Activated CD8-positive, alpha-beta T cell treated with anti-CD3 and anti-CD28 coated beads for 36 hours (primary cell): Measurements from ENCODE around the gene SLC12A2. TPM values are rescaled to one million over a fixed set of nuclear protein-coding genes. Genes with fewer than 3 reads are reported as not detected.

Source experiments
- ATAC-seq: fragments of 200-7000 bp; cut with Tn5 transposase; one replicate; pipeline ENCODE4 v1.10.0; 2021; ENCODE audit warnings: mild to moderate bottlenecking, moderate library complexity
- CTCF ChIA-PET: fragments of 350-600 bp; sonication (Branson Sonifier 250); formaldehyde crosslinking; loops from one replicate; lab custom pipeline; 2021; ENCODE audit warnings: antibody characterized with exemption; lab: Charles Lee
- POLR2A ChIA-PET: fragments of 350-600 bp; sonication (Branson Sonifier 250); formaldehyde crosslinking; loops from one replicate; lab custom pipeline; 2021; ENCODE audit warnings: antibody characterized with exemption; lab: Charles Lee
- DNase-seq: peaks from one replicate; pipeline ENCODE4 v3.0.0-alpha.2; 2020
- H3K27ac Mint-ChIP-seq: one replicate; pipeline ENCODE4 v1.8.0; 2021; ENCODE audit warnings: mild to moderate bottlenecking, mixed read lengths
- H3K27me3 Mint-ChIP-seq: one replicate; pipeline ENCODE4 v1.8.0; 2021; ENCODE audit warnings: mixed read lengths
- H3K36me3 Mint-ChIP-seq: one replicate; pipeline ENCODE4 v1.8.0; 2021; ENCODE audit warnings: low read depth, mixed read lengths
- H3K4me1 Mint-ChIP-seq: one replicate; pipeline ENCODE4 v1.8.0; 2021; ENCODE audit warnings: low read depth, mixed read lengths
- H3K4me3 Mint-ChIP-seq: one replicate; pipeline ENCODE4 v1.8.0; 2021; ENCODE audit warnings: mild to moderate bottlenecking, moderate library complexity, mixed read lengths
- H3K9me3 Mint-ChIP-seq: one replicate; pipeline ENCODE4 v1.8.0; 2021; ENCODE audit warnings: mixed read lengths
- CTCF ChIP-seq: fragments of 200-600 bp; IDR thresholded peaks from one replicate; pipeline ENCODE4 v1.8.0; 2022; ENCODE audit warnings: antibody characterized with exemption, mild to moderate bottlenecking
- intact Hi-C: fragments of 100-400 bp; cut with micrococcal nuclease; formaldehyde crosslinking; loops from one replicate; pipeline ENCODE4 v1.10.0; 2022
- total RNA-seq, 2 experiments: library from RNA; stranded (reverse); gene quantifications; one replicate each; pipeline ENCODE4 v1.2.3, GENCODE V29; 2021

SLC12A2 gene
- total RNA-seq, 2 experiments from 2014 or later, result 11.9 to 12.4 TPM

DNA sequence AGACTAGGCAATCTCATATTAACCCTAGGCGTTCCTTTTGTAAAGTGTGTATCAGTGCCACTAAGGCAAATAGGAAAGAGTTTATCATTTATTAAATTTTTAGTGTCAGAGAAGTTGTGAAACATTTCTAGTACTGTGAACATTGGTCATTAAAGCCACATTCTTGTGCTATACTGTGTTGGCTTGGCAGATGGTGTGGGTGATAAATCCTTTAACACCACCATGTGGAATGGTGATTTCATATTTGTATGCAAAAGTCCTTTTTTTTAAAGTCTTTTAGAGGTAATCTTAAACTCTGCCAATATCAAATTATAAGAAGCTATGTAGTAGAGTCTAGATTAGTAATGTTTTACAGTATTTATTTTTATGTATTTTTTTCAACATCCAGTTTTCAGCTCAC, 18.1 kb downstream of the SLC12A2 start:
- Mint-ChIP-seq H3K36me3 (peaks cover 17% of the 10 kb centered on the region), H3K27ac (no peak overlapping the region), H3K9me3 (peaks cover 16% of the 10 kb centered on the region), H3K4me3 (no peak overlapping the region), H3K27me3 (no peaks in the 10 kb centered on the region), H3K4me1 (peaks cover 3% of the 10 kb centered on the region)
- ATAC-seq, result no peak
- DNase-seq, result no peak
- TF ChIP-seq CTCF, result no peak
- POLR2A ChIA-PET, result no interaction called here
- intact Hi-C loops, result no loop called here
- CTCF ChIA-PET, result no interaction called here

GRCh38 chr5:128105203-128105602, 21.6 kb downstream of the SLC12A2 start:
- H3K4me1 Mint-ChIP-seq, result no peaks in the 10 kb centered on the region
- DNase-seq (no peak), ATAC-seq (no peak)
- no peaks in the 10 kb centered on the region for H3K27me3 Mint-ChIP-seq
- no peak overlapping the region for H3K4me3 Mint-ChIP-seq
- CTCF ChIA-PET, result no interaction called here
- POLR2A ChIA-PET, result interaction anchor here (1.5 kb wide), 1 partner anchor 25 kb away, joined by 4 read pairs; no protein-coding TSS in a partner anchor
- no peaks in the 10 kb centered on the region for H3K9me3 Mint-ChIP-seq
- no peak overlapping the region for H3K27ac Mint-ChIP-seq
- H3K36me3 Mint-ChIP-seq, result peaks cover 7% of the 10 kb centered on the region
- no peak for TF ChIP-seq CTCF
- intact Hi-C loops, result no loop called here

- ChIA-PET CTCF (no interaction called here), POLR2A (interaction anchor here (0.6 kb wide), 1 partner anchor 59 kb away, joined by 3 read pairs; no protein-coding TSS in a partner anchor)
- Mint-ChIP-seq H3K27me3 (no peaks in the 10 kb centered on the region), H3K27ac (no peak overlapping the region), H3K4me3 (no peak overlapping the region), H3K9me3 (no peaks in the 10 kb centered on the region), H3K36me3 (peaks cover 23% of the 10 kb centered on the region), H3K4me1 (peaks cover 10% of the 10 kb centered on the region)
- ATAC-seq, result no peak
- intact Hi-C loops, result no loop called here
- no peak for TF ChIP-seq CTCF
- no peak for DNase-seq
These were observed 25.6 kb downstream of the SLC12A2 start for GRCh38 chr5:128109138-128109537.

GRCh38 chr5:128109766-128110165, 26.2 kb downstream of the SLC12A2 start:
- intact Hi-C loops, result no loop called here
- ATAC-seq, result no peak
- H3K9me3 Mint-ChIP-seq, result no peaks in the 10 kb centered on the region
- H3K4me1 Mint-ChIP-seq, result peaks cover 10% of the 10 kb centered on the region
- H3K4me3 Mint-ChIP-seq, result no peak overlapping the region
- H3K36me3 Mint-ChIP-seq, result peaks cover 28% of the 10 kb centered on the region
- no peak overlapping the region for H3K27ac Mint-ChIP-seq
- no peaks in the 10 kb centered on the region for H3K27me3 Mint-ChIP-seq
- no peak for DNase-seq
- CTCF ChIA-PET, result no interaction called here
- POLR2A ChIA-PET, result interaction anchor here (0.6 kb wide), 1 partner anchor 59 kb away, joined by 3 read pairs; no protein-coding TSS in a partner anchor
- no peak for TF ChIP-seq CTCF

GRCh38 chr5:128111818-128112448, 28.4 kb downstream of the SLC12A2 start:
- Mint-ChIP-seq H3K36me3 (peaks cover 46% of the 10 kb centered on the region), H3K4me3 (no peak overlapping the region), H3K27me3 (no peaks in the 10 kb centered on the region), H3K27ac (no peak overlapping the region), H3K4me1 (peaks cover 12% of the 10 kb centered on the region), H3K9me3 (peaks cover 1% of the 10 kb centered on the region)
- no peak for TF ChIP-seq CTCF
- ATAC-seq, result peak; percentile 20
- DNase-seq, result no peak
- ChIA-PET POLR2A (no interaction called here), CTCF (no interaction called here)
- intact Hi-C loops, result no loop called here
